ENCODE results near the gene PEPD. TPM values are rescaled to one million over a fixed set of nuclear protein-coding genes. Genes with fewer than 3 reads are reported as not detected.

The PEPD gene
- polyA plus RNA-seq, 2 donors: 26.8 to 38.6 TPM

- Histone ChIP-seq H3K4me1 (ENCODE audit: control insufficient read depth in 2 of 2, insufficient read depth in 2 of 2, low read length in 1 of 2) (peaks cover 7 to 55% of the 10 kb centered on the region in 2 donors), H3K36me3 (ENCODE audit: control insufficient read depth in 2 of 2, insufficient read depth in 2 of 2, low read length in 1 of 2) (peaks cover 0 to 13% of the 10 kb centered on the region in 2 donors), H3K4me3 (ENCODE audit: low read depth in 1 of 2, low read length in 2 of 2) (no peak overlapping the region), H3K9me3 (ENCODE audit: control insufficient read depth in 2 of 2, insufficient read depth in 1 of 2, low read depth in 1 of 2, low read length in 1 of 2) (no peaks in the 10 kb centered on the region), H3K27me3 (ENCODE audit: control insufficient read depth in 1 of 2, insufficient read depth in 2 of 2, low read length in 2 of 2) (no peaks in the 10 kb centered on the region), H3K27ac (ENCODE audit: low read depth in 2 of 2, low read length in 1 of 2) (no peak overlapping the region)
- 60 to 62% methylated on average over 11 to 12 of the region's 12 CpGs for WGBS, 2 donors
These were observed 129.9 kb downstream of the PEPD start for GRCh38 chr19:33391631-33392249.

GRCh38 chr19:33390908-33391630, 130.5 kb downstream of the PEPD start:
- WGBS, 2 donors: 77 to 82% methylated on average over 24 of the region's 24 CpGs
- peaks cover 7 to 55% of the 10 kb centered on the region in 2 donors for H3K4me1 ChIP-seq (ENCODE audit: control insufficient read depth in 2 of 2, insufficient read depth in 2 of 2, low read length in 1 of 2)
- H3K36me3 ChIP-seq (ENCODE audit: control insufficient read depth in 2 of 2, insufficient read depth in 2 of 2, low read length in 1 of 2): peaks cover 0 to 18% of the 10 kb centered on the region in 2 donors
- no peaks in the 10 kb centered on the region for H3K9me3 ChIP-seq (ENCODE audit: control insufficient read depth in 2 of 2, insufficient read depth in 1 of 2, low read depth in 1 of 2, low read length in 1 of 2)
- H3K4me3 ChIP-seq (ENCODE audit: low read depth in 1 of 2, low read length in 2 of 2): no peak overlapping the region
- H3K27me3 ChIP-seq (ENCODE audit: control insufficient read depth in 1 of 2, insufficient read depth in 2 of 2, low read length in 2 of 2): no peaks in the 10 kb centered on the region
- peak overlapping the region in 1 of 2 donors; percentile 5 for H3K27ac ChIP-seq (ENCODE audit: low read depth in 2 of 2, low read length in 1 of 2)

DNA sequence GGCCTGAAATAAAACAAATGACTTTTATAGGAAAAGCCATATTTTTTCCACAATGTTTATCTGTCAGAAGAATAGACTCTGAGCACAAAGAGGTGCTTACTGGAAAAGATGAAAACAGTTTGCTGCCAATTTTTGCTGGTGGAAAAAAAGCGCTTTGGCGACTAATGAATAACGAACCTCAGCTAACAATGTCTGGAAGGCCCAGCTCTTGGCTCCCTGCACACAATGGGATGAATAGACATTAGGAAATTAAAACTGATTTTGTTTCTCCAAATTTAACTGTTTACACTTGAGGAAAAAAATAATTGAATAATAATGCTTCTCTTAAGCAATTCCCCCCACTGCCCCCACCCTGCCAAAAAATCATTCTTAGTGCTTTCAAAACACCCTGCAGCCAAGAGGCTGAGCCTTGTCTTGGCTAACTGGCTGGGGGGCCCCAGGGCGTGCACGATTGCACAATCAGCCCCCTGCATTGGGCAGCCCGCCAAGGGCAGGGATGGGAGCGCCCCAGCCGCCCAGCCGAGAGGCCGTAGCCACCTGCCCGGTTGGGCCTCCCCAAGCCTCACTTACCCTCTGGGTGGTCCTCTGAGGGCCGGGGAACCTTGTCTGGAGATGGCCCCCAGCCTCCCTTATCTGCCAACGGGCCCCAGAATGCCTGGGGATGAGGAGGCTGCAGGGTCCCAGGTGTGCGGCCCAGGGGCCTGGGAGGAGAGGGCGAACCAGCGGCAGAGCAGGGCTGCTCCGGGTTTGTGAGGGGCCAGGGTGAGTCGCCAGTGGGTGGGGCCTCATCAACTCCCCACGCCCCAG, 131.3 kb downstream of the PEPD start:
- Histone ChIP-seq H3K27ac (ENCODE audit: low read depth in 2 of 2, low read length in 1 of 2) (peak overlapping the region; percentile 5 to 57), H3K27me3 (ENCODE audit: control insufficient read depth in 1 of 2, insufficient read depth in 2 of 2, low read length in 2 of 2) (no peaks in the 10 kb centered on the region), H3K9me3 (ENCODE audit: control insufficient read depth in 2 of 2, insufficient read depth in 1 of 2, low read depth in 1 of 2, low read length in 1 of 2) (no peaks in the 10 kb centered on the region), H3K36me3 (ENCODE audit: control insufficient read depth in 2 of 2, insufficient read depth in 2 of 2, low read length in 1 of 2) (peaks cover 0 to 21% of the 10 kb centered on the region in 2 donors), H3K4me1 (ENCODE audit: control insufficient read depth in 2 of 2, insufficient read depth in 2 of 2, low read length in 1 of 2) (peaks cover 7 to 52% of the 10 kb centered on the region in 2 donors), H3K4me3 (ENCODE audit: low read depth in 1 of 2, low read length in 2 of 2) (no peak overlapping the region)
- WGBS, 2 donors: 27 to 38% methylated on average over 19 of the region's 19 CpGs

DNA sequence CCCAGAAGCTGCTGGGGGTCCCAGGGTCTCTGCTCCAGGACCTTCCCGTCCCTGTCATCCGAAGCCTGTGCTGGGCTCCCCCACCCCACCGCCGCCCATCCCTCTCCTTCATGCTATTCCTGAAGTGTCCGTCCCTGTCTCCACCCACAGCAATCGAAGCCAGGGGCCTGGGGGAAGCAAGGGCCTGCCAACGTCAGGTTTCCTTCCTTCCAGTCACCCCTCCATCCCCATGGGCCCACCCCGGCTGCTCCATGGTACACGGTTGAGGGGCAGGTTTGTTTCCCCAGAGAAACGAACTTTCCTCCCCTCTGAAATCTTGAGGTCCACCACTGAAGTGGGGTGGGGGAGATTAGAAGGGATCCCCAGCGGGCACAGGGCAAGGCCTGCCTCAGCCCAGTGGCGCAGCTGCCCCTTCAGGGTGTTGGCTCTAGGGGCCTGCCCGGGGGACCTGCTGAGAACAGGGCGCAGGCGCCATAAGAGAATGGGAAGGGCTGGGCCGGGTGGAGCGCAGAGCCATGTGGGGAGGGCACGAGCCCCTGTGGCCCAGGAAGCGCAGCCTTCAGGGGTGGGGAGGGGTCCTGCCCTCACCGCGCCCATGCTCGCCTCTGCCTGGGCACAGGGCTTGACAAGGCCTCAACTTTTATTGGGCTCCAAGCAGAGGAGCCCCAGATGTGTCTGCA, 132.0 kb downstream of the PEPD start:
- WGBS, 2 donors: 51 to 54% methylated on average over 22 of the region's 22 CpGs
- Histone ChIP-seq H3K27me3 (ENCODE audit: control insufficient read depth in 1 of 2, insufficient read depth in 2 of 2, low read length in 2 of 2) (no peaks in the 10 kb centered on the region), H3K9me3 (ENCODE audit: control insufficient read depth in 2 of 2, insufficient read depth in 1 of 2, low read depth in 1 of 2, low read length in 1 of 2) (no peaks in the 10 kb centered on the region), H3K36me3 (ENCODE audit: control insufficient read depth in 2 of 2, insufficient read depth in 2 of 2, low read length in 1 of 2) (peaks cover 0 to 21% of the 10 kb centered on the region in 2 donors), H3K4me3 (ENCODE audit: low read depth in 1 of 2, low read length in 2 of 2) (no peak overlapping the region), H3K4me1 (ENCODE audit: control insufficient read depth in 2 of 2, insufficient read depth in 2 of 2, low read length in 1 of 2) (peaks cover 7 to 48% of the 10 kb centered on the region in 2 donors), H3K27ac (ENCODE audit: low read depth in 2 of 2, low read length in 1 of 2) (peak overlapping the region; percentile 47 to 57)

- no peaks in the 10 kb centered on the region for H3K9me3 ChIP-seq (ENCODE audit: control insufficient read depth in 2 of 2, insufficient read depth in 1 of 2, low read depth in 1 of 2, low read length in 1 of 2)
- WGBS, 2 donors: 79 to 85% methylated on average over 26 to 28 of the region's 28 CpGs
- H3K4me1 ChIP-seq (ENCODE audit: control insufficient read depth in 2 of 2, insufficient read depth in 2 of 2, low read length in 1 of 2): peaks cover 7 to 42% of the 10 kb centered on the region in 2 donors
- no peaks in the 10 kb centered on the region for H3K27me3 ChIP-seq (ENCODE audit: control insufficient read depth in 1 of 2, insufficient read depth in 2 of 2, low read length in 2 of 2)
- H3K36me3 ChIP-seq (ENCODE audit: control insufficient read depth in 2 of 2, insufficient read depth in 2 of 2, low read length in 1 of 2): peaks cover 0 to 21% of the 10 kb centered on the region in 2 donors
- peak overlapping the region; percentile 47 to 58 for H3K27ac ChIP-seq (ENCODE audit: low read depth in 2 of 2, low read length in 1 of 2)
- H3K4me3 ChIP-seq (ENCODE audit: low read depth in 1 of 2, low read length in 2 of 2): no peak overlapping the region
These were observed 132.7 kb downstream of the PEPD start for GRCh38 chr19:33388725-33389420.

DNA sequence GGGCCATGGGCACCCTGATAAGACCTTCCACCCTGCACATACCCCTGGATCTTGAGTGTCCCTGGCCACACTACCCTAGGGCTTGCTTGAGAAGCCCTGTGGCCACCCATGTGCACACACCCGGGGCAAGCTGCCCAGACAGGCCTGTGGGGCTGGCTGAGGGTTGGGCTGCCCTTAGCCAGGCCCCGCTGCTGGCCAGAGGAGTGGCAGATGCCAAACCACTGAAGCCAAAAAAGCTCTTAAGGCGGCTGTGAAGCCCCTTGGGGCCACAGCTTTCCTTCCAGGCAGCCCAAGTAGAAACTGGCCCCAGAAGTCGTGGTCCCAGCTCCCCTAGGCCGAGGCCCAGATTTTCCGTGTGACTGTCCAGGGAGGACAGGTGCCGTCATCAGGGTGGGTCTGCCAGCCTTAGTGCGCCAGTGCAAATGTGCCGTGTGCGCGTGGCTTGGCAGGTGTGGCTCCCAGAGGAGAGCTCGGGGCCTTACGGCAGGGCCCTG, 133.3 kb downstream of the PEPD start:
- Histone ChIP-seq H3K27me3 (ENCODE audit: control insufficient read depth in 1 of 2, insufficient read depth in 2 of 2, low read length in 2 of 2) (no peaks in the 10 kb centered on the region), H3K9me3 (ENCODE audit: control insufficient read depth in 2 of 2, insufficient read depth in 1 of 2, low read depth in 1 of 2, low read length in 1 of 2) (no peaks in the 10 kb centered on the region), H3K4me3 (ENCODE audit: low read depth in 1 of 2, low read length in 2 of 2) (no peak overlapping the region), H3K4me1 (ENCODE audit: control insufficient read depth in 2 of 2, insufficient read depth in 2 of 2, low read length in 1 of 2) (peaks cover 7 to 39% of the 10 kb centered on the region in 2 donors), H3K27ac (ENCODE audit: low read depth in 2 of 2, low read length in 1 of 2) (no peak overlapping the region), H3K36me3 (ENCODE audit: control insufficient read depth in 2 of 2, insufficient read depth in 2 of 2, low read length in 1 of 2) (peaks cover 0 to 25% of the 10 kb centered on the region in 2 donors)
- WGBS, 2 donors: 73 to 83% methylated on average over 13 of the region's 13 CpGs

- WGBS, 2 donors: 95 to 96% methylated on average over 39 of the region's 39 CpGs
- Histone ChIP-seq H3K4me1 (ENCODE audit: control insufficient read depth in 2 of 2, insufficient read depth in 2 of 2, low read length in 1 of 2) (peaks cover 7 to 38% of the 10 kb centered on the region in 2 donors), H3K27me3 (ENCODE audit: control insufficient read depth in 1 of 2, insufficient read depth in 2 of 2, low read length in 2 of 2) (no peaks in the 10 kb centered on the region)
These were observed 134.0 kb downstream of the PEPD start for GRCh38 chr19:33387351-33388230.

GRCh38 chr19:33386361-33386858, 135.2 kb downstream of the PEPD start:
- 81 to 83% methylated on average over 15 of the region's 15 CpGs for WGBS, 2 donors

More at GRCh38 chr19:33387351-33388230, 134.0 kb downstream of the PEPD start:
- Histone ChIP-seq H3K36me3 (ENCODE audit: control insufficient read depth in 2 of 2, insufficient read depth in 2 of 2, low read length in 1 of 2) (peaks cover 0 to 25% of the 10 kb centered on the region in 2 donors), H3K4me3 (ENCODE audit: low read depth in 1 of 2, low read length in 2 of 2) (no peak overlapping the region), H3K27ac (ENCODE audit: low read depth in 2 of 2, low read length in 1 of 2) (no peak overlapping the region), H3K9me3 (ENCODE audit: control insufficient read depth in 2 of 2, insufficient read depth in 1 of 2, low read depth in 1 of 2, low read length in 1 of 2) (no peaks in the 10 kb centered on the region)

More at GRCh38 chr19:33386361-33386858, 135.2 kb downstream of the PEPD start:
- Histone ChIP-seq H3K36me3 (ENCODE audit: control insufficient read depth in 2 of 2, insufficient read depth in 2 of 2, low read length in 1 of 2) (peaks cover 0 to 25% of the 10 kb centered on the region in 2 donors), H3K27me3 (ENCODE audit: control insufficient read depth in 1 of 2, insufficient read depth in 2 of 2, low read length in 2 of 2) (no peaks in the 10 kb centered on the region), H3K4me1 (ENCODE audit: control insufficient read depth in 2 of 2, insufficient read depth in 2 of 2, low read length in 1 of 2) (peaks cover 7 to 29% of the 10 kb centered on the region in 2 donors), H3K27ac (ENCODE audit: low read depth in 2 of 2, low read length in 1 of 2) (peak overlapping the region in 1 of 2 donors; percentile 8), H3K4me3 (ENCODE audit: low read depth in 1 of 2, low read length in 2 of 2) (no peak overlapping the region), H3K9me3 (ENCODE audit: control insufficient read depth in 2 of 2, insufficient read depth in 1 of 2, low read depth in 1 of 2, low read length in 1 of 2) (no peaks in the 10 kb centered on the region)
